Spinal cord (tissue), 10 donors: Measurements from ENCODE around the gene TSPYL1. TPM values are rescaled to one million over a fixed set of nuclear protein-coding genes. Genes with fewer than 3 reads are reported as not detected.
A peak's percentile ranks its signal among the peaks of the same experiment; 100 is the strongest.

Experiments used
- DNase-seq, 6 donors: peaks; one replicate each; pipeline versions ENCODE4 v3.0.0 to v3.0.0-alpha.2; 2013 to 2015; ENCODE audit warnings: low spot score in 6 of 6, low read depth in 4 of 6
- H3K27ac ChIP-seq: one replicate; pipeline ENCODE4 v1.5.1; 2013; ENCODE audit warnings: low read depth, low read length, control low read depth
- H3K27me3 ChIP-seq: one replicate; pipeline ENCODE4 v1.6.1; 2013; ENCODE audit warnings: low read length; ENCODE audit not compliant: control insufficient read depth, insufficient read depth
- H3K36me3 ChIP-seq: one replicate; pipeline ENCODE4 v1.6.1; 2013; ENCODE audit warnings: low read length; ENCODE audit not compliant: control insufficient read depth, insufficient read depth
- H3K4me1 ChIP-seq: one replicate; pipeline ENCODE4 v1.6.1; 2013; ENCODE audit warnings: low read length; ENCODE audit not compliant: control insufficient read depth, insufficient read depth
- H3K4me3 ChIP-seq: one replicate; pipeline ENCODE4 v1.5.1; 2013; ENCODE audit warnings: low read depth, low read length, control low read depth
- H3K9me3 ChIP-seq: one replicate; pipeline ENCODE4 v1.6.1; 2013; ENCODE audit warnings: low read length; ENCODE audit not compliant: control insufficient read depth, insufficient read depth
- WGBS: methylation state at CpG from one replicate; pipeline ENCODE4 v1.1.5; 2013; ENCODE audit warnings: missing lambda C conversion rate; ENCODE audit not compliant: insufficient coverage; 5-methylcytosine and 5-hydroxymethylcytosine counted together
- polyA plus RNA-seq, 2 donors: library from polyadenylated mRNA; unstranded; fragments of 120-200 nt; gene quantifications; one replicate each; pipeline ENCODE4 v1.2.1, GENCODE V29; 2013; ENCODE audit not compliant: insufficient read length in 2 of 2
- total RNA-seq, 2 donors: library from RNA; depleted of rRNA in 1 of 2; stranded (reverse); fragments of 120-200 nt in 1 of 2; fragments of >200 nt in 1 of 2; gene quantifications; one replicate each; pipeline versions ENCODE4 v1.2.3 to v1.2.4, GENCODE V29; 2013 to 2014
- donor health status: healthy.

The TSPYL1 gene
- total and polyA plus RNA-seq, 4 donors = 80.5 to 131 (median 123) TPM

- DNase-seq = no peak
- no peaks in the 10 kb centered on the region for H3K9me3 ChIP-seq
- H3K27me3 ChIP-seq = no peaks in the 10 kb centered on the region
- H3K4me3 ChIP-seq = no peak overlapping the region
- H3K4me1 ChIP-seq = peaks cover 10% of the 10 kb centered on the region
- WGBS = 80% methylated on average over 1 of the region's 1 CpG
- H3K27ac ChIP-seq = no peak overlapping the region
- no peaks in the 10 kb centered on the region for H3K36me3 ChIP-seq
These were observed 3.5 kb upstream of the TSPYL1 start for GRCh38 chr6:116283191-116283590.

- Histone ChIP-seq H3K4me1 (peaks cover 15% of the 10 kb centered on the region), H3K9me3 (no peaks in the 10 kb centered on the region), H3K27me3 (no peaks in the 10 kb centered on the region), H3K36me3 (peaks cover 3% of the 10 kb centered on the region), H3K27ac (no peak overlapping the region), H3K4me3 (no peak overlapping the region)
- no CpG with 5 or more reads among the region's 2 CpGs for WGBS
- DNase-seq = no peak
These were observed 3.0 kb upstream of the TSPYL1 start for GRCh38 chr6:116282698-116283097.

- peak overlapping the region; percentile 99 for H3K27ac ChIP-seq
- no peak for DNase-seq
- 84% methylated on average over 4 of the region's 5 CpGs for WGBS
- peaks cover 6% of the 10 kb centered on the region for H3K36me3 ChIP-seq
- peaks cover 18% of the 10 kb centered on the region for H3K4me1 ChIP-seq
- no peaks in the 10 kb centered on the region for H3K9me3 ChIP-seq
- H3K27me3 ChIP-seq = no peaks in the 10 kb centered on the region
- H3K4me3 ChIP-seq = no peak overlapping the region
These were observed 1.2 kb upstream of the TSPYL1 start for GRCh38 chr6:116280933-116281316.

GRCh38 chr6:116280161-116280932 lies 617 bp upstream of the TSPYL1 start:
- peaks cover 21% of the 10 kb centered on the region for H3K4me1 ChIP-seq
- peak overlapping the region; percentile 99 for H3K4me3 ChIP-seq
- no peaks in the 10 kb centered on the region for H3K27me3 ChIP-seq
- H3K9me3 ChIP-seq = no peaks in the 10 kb centered on the region
- 33% methylated on average over 4 of the region's 8 CpGs for WGBS
- H3K36me3 ChIP-seq = peaks cover 10% of the 10 kb centered on the region
- DNase-seq = peak in 1 of 6 donors; percentile 28
- H3K27ac ChIP-seq = peak overlapping the region; percentile 99

GRCh38 chr6:116278854-116279231 lies 887 bp downstream of the TSPYL1 start:
- Histone ChIP-seq H3K4me3 (peak overlapping the region; percentile 99), H3K4me1 (peaks cover 23% of the 10 kb centered on the region), H3K36me3 (peaks cover 16% of the 10 kb centered on the region), H3K27ac (peak overlapping the region; percentile 99), H3K27me3 (no peaks in the 10 kb centered on the region), H3K9me3 (no peaks in the 10 kb centered on the region)
- no peak for DNase-seq
- WGBS = 21% methylated on average over 11 of the region's 12 CpGs

- Histone ChIP-seq H3K27me3 (no peaks in the 10 kb centered on the region), H3K36me3 (peaks cover 16% of the 10 kb centered on the region), H3K9me3 (no peaks in the 10 kb centered on the region), H3K27ac (peak overlapping the region; percentile 99), H3K4me1 (peaks cover 23% of the 10 kb centered on the region), H3K4me3 (peak overlapping the region; percentile 99)
- 100% methylated on average over 1 of the region's 11 CpGs for WGBS
- no peak for DNase-seq
These were observed 1.3 kb downstream of the TSPYL1 start for GRCh38 chr6:116278481-116278829.

- Histone ChIP-seq H3K27me3 (no peaks in the 10 kb centered on the region), H3K36me3 (peaks cover 16% of the 10 kb centered on the region), H3K4me1 (peaks cover 23% of the 10 kb centered on the region), H3K9me3 (no peaks in the 10 kb centered on the region), H3K4me3 (peak overlapping the region; percentile 39), H3K27ac (no peak overlapping the region)
- DNase-seq = no peak
- WGBS = no CpG with 5 or more reads among the region's 3 CpGs
These were observed 2.6 kb downstream of the TSPYL1 start for GRCh38 chr6:116277124-116277523.

GRCh38 chr6:116271149-116271708 lies 8.5 kb downstream of the TSPYL1 start:
- Histone ChIP-seq H3K27ac (no peak overlapping the region), H3K36me3 (peaks cover 10% of the 10 kb centered on the region), H3K27me3 (no peaks in the 10 kb centered on the region), H3K4me1 (peaks cover 5% of the 10 kb centered on the region), H3K4me3 (no peak overlapping the region), H3K9me3 (no peaks in the 10 kb centered on the region)
- WGBS = 0% methylated on average over 1 of the region's 2 CpGs
- no peak for DNase-seq

GRCh38 chr6:116268589-116269293 lies 11.0 kb downstream of the TSPYL1 start:
- DNase-seq = peak in 2 of 6 donors; percentile 84 to 88
- no peak overlapping the region for H3K27ac ChIP-seq
- no CpG with 5 or more reads among the region's 3 CpGs for WGBS
- no peaks in the 10 kb centered on the region for H3K27me3 ChIP-seq
- no peaks in the 10 kb centered on the region for H3K4me1 ChIP-seq
- no peak overlapping the region for H3K4me3 ChIP-seq
- peaks cover 11% of the 10 kb centered on the region for H3K36me3 ChIP-seq
- no peaks in the 10 kb centered on the region for H3K9me3 ChIP-seq
